ENCODE measurements around the gene YPEL2.

DNA sequence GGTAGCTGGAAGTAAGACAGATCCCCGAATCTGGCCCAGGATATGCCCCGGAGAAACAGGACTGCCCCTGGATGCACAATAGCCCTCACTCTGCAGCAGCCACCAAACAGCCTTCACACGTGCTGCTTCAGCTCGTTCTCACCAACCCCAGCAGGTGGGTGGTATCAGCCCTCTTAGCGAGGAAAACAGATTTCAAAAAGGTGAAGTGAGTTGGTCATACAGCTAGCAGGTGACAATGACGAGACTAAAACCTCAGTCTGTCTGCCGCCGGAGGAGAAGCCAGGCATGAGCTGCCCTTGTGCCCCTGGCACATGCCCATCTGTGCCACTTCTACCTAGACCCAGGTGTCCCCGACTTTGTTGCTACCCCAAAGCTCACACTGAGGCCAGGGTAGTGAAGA lies 92.4 kb downstream of the YPEL2 start:
- TF ChIP-seq EZH2 (IDR thresholded peaks at IDR 0.05; ENCODE audit: insufficient read depth, low read length) = no peak
- TF ChIP-seq, protein P1, sequence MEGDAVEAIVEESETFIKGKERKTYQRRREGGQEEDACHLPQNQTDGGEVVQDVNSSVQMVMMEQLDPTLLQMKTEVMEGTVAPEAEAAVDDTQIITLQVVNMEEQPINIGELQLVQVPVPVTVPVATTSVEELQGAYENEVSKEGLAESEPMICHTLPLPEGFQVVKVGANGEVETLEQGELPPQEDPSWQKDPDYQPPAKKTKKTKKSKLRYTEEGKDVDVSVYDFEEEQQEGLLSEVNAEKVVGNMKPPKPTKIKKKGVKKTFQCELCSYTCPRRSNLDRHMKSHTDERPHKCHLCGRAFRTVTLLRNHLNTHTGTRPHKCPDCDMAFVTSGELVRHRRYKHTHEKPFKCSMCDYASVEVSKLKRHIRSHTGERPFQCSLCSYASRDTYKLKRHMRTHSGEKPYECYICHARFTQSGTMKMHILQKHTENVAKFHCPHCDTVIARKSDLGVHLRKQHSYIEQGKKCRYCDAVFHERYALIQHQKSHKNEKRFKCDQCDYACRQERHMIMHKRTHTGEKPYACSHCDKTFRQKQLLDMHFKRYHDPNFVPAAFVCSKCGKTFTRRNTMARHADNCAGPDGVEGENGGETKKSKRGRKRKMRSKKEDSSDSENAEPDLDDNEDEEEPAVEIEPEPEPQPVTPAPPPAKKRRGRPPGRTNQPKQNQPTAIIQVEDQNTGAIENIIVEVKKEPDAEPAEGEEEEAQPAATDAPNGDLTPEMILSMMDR (IDR thresholded peaks at IDR 0.05; ENCODE audit: insufficient read depth, low read depth, low read length) = no peak

Data from astrocyte (in vitro differentiated cells and primary cell).